HG03432 (cell line): ENCODE data around the gene FTO.

Experiments
- ATAC-seq: cut with Tn5 transposase; IDR thresholded peaks from one replicate; pipeline ENCODE4 v1.9.1; 2021; ENCODE audit warnings: mild to moderate bottlenecking, moderate library complexity; ENCODE audit not compliant: unreplicated experiment

FTO gene

GRCh38 chr16:53953336-53953735, 249.4 kb downstream of the FTO start:
- no peak for ATAC-seq

- no peak for ATAC-seq
Measured at GRCh38 chr16:53955221-53955875, 251.4 kb downstream of the FTO start.

- no peak for ATAC-seq
Measured at GRCh38 chr16:53958341-53958880, 254.5 kb downstream of the FTO start.

GRCh38 chr16:53960050-53960812, 256.3 kb downstream of the FTO start:
- no peak for ATAC-seq

GRCh38 chr16:53960954-53961616, 257.1 kb downstream of the FTO start:
- no peak for ATAC-seq

- ATAC-seq = no peak
Measured at GRCh38 chr16:53962041-53962440, 258.1 kb downstream of the FTO start.

- ATAC-seq = no peak
Measured at GRCh38 chr16:53964145-53964790, 260.3 kb downstream of the FTO start.

GRCh38 chr16:53966821-53967571, 263.0 kb downstream of the FTO start:
- no peak for ATAC-seq

GRCh38 chr16:53967572-53967971, 263.6 kb downstream of the FTO start:
- ATAC-seq = no peak

GRCh38 chr16:53968454-53968853, 264.5 kb downstream of the FTO start:
- ATAC-seq = no peak

GRCh38 chr16:53968896-53969295, 264.9 kb downstream of the FTO start:
- ATAC-seq = no peak

- no peak for ATAC-seq
Measured at GRCh38 chr16:53971616-53972015, 267.7 kb downstream of the FTO start.

GRCh38 chr16:53973021-53973420, 269.1 kb downstream of the FTO start:
- ATAC-seq = no peak

GRCh38 chr16:53974484-53975080, 270.6 kb downstream of the FTO start:
- ATAC-seq = no peak

GRCh38 chr16:53980675-53981074, 276.7 kb downstream of the FTO start:
- no peak for ATAC-seq

- ATAC-seq = no peak
Measured at GRCh38 chr16:53982631-53983042, 278.7 kb downstream of the FTO start.

- ATAC-seq = no peak
Measured at GRCh38 chr16:53984936-53985335, 281.0 kb downstream of the FTO start.

GRCh38 chr16:53985861-53986260, 281.9 kb downstream of the FTO start:
- ATAC-seq = no peak

- ATAC-seq = no peak
Measured at GRCh38 chr16:53986793-53987192, 282.8 kb downstream of the FTO start.

GRCh38 chr16:53988136-53988535, 284.2 kb downstream of the FTO start:
- no peak for ATAC-seq
